NCI-H1048 (cell line): ENCODE results near the gene CPNE9.
A peak's percentile ranks its signal among the peaks of the same experiment; 100 is the strongest.

Experiments
- DNase-seq: peaks from one replicate; lab custom pipeline; 2025; lab: John Stamatoyannopoulos, UW

CPNE9 gene

DNA sequence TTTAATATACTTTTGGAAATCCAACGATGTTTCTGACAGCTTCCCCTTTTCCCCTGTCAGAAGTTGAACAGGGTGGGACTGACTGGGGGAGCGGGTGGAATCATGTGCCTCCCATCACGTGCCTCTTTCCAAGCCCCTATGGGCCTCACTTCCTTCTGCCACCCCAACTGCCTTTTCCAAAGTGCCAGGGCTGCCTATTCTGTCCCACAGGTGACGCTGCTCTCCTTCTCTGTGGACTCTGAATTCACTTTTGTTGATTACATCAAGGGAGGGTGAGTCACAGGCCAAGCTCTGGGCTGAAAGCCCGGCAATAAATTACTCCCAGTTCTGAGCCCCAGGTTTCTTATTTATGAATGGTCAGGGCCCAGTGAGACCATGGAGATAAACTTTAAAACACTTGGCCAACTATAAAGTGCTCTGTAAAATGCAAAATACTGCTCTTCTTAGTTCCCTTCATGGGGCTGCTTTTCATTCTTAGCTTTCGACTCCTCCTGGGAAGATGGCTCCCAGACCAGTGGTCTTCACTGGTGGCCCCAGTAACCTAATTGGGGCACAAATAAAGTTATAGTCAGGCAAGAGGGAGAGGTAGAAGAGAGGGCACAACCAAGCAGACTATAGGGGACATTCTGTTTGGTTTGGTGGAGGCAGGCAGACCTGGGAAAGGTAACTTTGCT is 12.3 kb downstream of the CPNE9 start:
- DNase-seq: no peak

DNA sequence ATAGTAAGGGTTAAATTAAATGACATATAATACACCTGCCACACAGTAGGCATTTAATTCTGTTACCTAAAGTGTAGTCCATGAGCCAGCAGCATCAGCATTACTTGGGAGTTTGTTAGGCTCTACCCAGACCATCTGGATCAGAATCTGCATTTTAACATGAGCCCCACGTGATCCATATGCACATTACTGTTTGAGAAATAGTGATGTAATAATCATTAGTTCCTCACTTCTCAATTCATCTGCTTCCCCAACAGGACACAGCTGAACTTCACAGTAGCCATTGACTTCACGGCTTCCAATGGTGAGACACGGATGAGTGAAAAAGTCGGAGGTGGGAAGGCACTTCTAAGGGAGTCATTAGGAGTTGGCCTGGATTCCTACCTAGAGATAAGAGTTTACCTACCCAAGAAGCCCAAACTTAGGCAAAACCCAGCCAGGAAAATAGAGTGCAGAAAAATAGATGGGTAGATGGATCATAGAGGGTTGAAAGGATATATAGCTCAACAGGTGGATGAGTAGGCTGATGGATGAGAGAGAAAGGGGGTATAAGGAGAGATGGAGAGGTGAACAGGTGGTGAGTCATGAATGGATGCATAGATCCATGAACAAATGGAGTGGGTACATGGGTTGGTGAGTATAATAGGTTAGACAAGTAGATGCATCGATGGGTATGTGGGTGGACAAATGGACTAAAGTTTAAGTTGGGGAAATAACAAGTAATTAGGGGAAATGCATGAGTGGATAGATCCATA is 13.3 kb downstream of the CPNE9 start:
- DNase-seq: no peak

DNA sequence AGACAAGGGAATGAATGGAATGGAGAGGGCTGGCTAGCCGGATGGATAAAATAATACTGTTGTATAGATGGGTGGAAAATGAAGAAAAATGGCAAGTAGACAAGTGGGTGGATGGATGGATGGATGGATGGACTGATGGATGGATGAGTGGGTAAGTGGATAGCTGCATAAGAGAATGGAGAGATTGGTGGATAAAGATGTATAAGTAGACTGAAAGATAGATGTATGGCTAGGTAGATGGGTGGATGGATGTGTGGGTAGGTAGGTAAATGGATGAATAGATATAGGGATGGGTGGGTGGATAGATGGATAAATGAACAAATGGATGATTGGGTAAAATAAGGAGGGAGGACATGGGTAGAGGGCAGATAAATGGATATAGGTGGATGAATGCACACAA is 13.9 kb downstream of the CPNE9 start:
- DNase-seq: no peak

DNA sequence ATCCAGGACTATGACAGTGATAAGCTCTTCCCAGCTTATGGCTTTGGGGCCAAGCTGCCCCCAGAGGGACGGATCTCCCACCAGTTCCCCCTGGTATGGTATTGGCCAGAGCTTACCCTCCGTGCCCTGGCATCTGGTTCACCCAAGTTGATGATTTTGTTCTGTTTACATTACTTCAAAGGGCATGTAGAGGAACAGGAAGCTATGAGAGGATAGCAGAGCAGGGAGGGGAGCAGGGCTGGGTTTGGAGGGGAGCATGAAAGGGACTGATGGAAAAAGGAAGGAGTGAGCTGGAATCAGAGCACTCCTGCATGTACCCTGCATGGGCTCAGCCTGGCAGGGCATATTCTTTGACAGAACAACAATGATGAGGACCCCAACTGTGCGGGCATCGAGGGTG is 14.5 kb downstream of the CPNE9 start:
- DNase-seq: no peak

DNA sequence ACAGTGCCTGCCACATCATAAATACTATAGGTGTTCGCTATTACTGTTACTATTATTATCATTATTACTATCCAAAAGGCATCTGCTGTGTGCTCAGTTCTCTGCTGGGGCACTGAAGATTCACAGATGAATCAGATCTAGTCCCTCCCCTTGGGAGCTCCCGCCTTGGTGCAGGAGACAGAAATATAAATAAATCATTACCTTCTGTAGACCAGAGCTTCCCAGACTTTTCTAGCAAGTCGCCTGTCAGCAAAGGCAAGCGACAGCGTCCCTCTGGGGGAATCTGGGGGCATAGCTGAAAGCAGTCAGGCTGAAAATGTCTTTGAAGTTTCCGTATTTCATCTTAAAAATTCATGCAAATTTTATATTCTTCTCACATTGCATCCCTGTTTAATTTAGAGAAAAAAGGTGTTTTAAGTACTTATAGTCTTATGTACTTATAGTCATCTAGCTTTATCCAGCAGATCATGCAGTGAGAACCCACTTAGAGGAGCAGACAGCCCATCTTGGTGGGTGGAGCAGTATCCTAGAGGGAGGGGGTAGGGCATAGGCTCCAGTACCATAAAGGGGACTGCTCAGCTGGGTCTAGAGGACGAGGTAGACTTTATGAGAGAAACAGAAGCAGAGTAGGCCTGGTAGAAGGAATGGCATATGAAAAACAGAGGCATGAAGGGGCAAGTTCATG is 17.5 kb downstream of the CPNE9 start:
- DNase-seq: no peak

DNA sequence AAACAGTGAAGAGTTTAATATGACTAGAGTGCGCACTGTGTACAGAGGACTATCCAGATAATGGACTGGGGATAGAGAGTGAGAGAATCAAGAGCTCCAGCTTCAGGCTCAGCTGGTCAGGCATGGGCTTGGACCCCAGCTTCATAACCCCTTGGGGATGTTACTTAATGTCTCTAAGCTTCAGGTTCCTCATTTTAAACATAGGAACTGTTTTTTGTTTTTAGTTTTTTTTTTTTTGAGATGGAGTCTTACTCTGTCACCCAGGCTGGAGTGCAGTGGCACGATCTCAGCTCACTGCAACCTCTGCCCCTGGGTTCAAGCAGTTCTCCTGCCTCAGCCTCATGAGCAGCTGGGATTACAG is 18.0 kb downstream of the CPNE9 start:
- DNase-seq: no peak

DNA sequence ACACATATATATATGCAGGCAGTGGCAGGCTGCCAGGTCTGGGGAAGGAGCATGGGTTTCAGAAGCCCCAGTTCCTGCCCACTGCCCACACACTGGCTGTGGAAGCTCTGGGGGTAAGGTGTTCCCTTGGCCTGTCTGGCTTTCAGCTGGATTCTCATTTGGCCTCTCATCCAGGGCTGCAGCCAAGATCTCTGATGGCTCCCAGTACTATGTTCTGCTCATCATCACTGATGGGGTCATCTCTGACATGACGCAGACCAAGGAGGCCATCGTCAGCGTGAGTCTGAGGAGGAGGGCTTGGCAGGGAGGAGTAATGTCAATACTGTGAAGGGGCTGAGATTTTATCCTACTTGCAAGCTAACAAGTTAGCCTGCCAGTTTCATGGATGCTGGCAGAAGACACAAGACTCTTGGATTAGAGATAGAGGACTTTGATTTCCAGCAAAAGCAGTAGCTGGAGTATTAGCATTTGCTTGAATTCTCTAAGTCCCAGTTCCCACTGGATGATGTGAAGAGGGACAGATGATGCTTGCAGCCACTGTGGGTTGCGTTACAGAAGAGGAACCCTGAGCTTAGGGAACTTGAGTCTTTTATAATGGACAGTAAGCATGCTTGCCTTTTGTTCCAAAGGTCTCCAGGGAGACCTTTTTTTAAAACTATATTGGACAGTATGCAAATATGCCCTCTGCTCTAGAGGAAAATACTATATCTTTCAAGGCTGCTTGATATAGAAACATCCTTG is 22.3 kb downstream of the CPNE9 start:
- no peak for DNase-seq

DNA sequence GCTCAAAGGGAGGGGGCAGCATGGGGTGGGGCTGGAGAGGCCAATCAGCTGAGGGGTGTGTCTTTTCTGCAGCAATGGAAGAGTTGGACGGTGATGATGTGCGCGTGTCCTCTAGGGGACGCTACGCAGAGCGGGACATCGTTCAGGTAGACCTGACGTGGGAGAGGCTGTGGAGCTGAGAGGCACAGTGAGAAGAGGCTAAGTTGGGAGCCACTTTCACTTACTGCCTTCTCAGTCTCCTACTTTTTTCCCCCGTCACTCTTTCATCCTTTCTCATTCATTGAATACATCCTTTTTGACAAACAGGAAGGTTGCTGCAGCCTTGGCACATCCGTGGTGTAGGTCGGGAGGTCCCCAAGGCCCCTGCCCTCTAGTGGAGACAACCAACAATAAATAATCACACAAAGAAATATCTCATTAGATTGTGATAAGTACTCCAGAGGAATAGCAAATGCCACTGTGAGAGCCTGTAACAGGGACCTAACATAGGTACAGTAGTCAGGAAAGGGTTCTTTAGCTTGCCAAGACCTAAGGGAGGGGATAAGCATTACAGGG is 23.5 kb downstream of the CPNE9 start:
- DNase-seq: no peak

DNA sequence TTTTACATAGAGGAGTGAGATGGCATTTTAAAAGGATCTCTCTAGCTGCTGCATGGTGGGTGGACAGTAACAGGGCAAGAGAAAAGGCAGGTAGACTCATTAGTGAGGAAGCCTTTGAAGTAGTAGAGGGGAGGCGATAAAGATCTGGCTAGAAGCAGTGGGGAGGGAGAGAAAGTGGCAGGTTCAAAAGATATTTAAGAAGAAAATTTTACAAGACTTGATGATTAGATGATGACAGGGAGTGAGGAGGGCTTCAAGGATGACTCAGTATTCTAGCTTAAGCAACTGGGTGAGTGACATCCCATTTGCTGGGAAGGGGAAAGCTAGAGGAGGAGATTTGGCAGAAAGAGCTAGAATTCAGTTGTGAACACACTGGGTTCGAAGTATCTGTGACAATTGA is 24.1 kb downstream of the CPNE9 start:
- no peak for DNase-seq

DNA sequence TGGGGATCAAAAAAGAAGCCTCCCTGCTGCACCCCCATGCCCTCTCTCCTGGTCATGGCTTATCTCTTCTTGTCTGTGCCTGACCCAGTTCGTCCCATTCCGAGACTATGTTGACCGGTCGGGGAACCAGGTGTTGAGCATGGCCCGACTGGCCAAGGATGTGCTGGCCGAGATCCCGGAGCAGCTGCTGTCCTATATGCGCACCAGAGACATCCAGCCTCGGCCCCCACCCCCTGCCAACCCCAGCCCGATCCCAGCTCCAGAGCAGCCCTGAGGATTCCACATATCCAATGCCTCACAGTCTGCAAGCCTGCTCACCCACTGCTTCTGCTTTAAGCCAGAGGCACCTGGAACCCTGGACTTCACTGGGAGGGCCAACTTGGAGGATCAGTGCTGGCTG is 25.8 kb downstream of the CPNE9 start:
- no peak for DNase-seq

DNA sequence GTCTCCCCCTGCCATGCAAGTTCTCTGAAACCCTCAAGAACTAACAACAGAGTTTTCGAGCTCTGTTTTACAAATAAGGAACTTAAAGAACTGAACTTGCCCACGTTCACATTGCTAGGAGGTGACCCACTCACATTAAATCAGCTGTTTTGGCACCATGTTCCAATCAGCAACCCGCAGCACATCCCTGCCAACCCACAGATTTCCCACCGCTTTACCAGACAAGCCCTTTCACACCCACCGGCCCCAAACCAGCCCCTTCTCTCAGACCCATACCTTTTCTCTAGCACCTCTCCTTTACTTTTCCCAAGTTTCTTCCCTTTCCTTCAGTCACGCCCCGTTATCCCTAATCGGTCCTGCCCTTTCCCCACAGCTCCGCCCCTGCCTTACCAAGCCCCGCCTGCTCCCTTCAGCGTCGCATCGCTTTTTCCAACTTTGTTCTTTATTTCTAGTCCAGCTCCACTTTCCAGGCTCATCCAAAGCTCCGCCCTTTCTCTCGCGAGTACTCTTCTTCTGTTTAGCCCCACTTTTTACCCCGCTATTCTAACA is 27.1 kb downstream of the CPNE9 start:
- no peak for DNase-seq

DNA sequence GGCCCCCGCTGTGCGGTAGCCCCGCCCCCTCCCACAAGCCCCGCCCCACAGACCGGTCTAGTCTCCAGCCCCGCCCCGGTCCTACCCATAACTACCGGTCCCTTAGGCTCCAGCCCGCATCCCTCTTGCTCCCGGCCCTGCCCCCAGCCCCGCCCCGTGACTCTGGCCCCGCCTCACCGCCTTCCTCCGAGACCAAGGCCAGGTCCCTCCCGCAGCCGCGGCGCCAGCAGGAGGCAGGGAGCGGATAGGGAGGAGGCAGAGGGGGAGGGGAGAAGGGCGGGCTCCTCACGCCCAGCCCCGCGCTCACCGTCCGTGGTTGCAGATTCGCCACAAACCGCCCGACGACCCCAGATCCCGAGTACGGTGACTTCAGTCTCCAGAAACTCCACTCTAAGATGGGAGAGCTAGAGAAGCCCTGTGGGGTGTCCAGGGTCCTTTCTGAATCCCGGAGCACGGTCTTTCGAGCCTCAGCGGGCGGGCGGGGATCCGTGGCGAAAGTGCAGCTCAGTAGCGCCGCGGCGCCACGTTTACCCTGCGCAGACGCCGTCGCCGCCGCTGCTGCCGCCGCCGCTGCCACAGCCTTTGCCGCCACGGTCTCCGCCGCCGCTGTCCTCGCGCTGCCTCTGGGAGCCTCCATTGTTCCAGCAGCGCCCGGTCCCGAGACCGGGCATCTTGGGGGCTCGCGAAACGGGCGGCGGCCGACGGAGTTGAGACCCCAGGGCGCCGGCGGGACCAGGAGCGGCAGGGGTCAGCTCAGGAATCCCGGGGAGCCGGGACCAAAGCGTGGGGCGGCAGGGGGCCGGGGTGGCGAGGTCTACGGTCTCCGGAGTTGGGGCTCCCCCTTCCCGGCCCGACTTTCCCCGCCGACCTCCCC is 27.8 kb downstream of the CPNE9 start, which contains the start of gene BRPF1:
TSS of gene BRPF1 (plus strand) at position 530 of the 874 bp plus-strand sequence. CDS start 2,406 bp downstream, outside the sequence.
- peak; percentile 97 for DNase-seq

DNA sequence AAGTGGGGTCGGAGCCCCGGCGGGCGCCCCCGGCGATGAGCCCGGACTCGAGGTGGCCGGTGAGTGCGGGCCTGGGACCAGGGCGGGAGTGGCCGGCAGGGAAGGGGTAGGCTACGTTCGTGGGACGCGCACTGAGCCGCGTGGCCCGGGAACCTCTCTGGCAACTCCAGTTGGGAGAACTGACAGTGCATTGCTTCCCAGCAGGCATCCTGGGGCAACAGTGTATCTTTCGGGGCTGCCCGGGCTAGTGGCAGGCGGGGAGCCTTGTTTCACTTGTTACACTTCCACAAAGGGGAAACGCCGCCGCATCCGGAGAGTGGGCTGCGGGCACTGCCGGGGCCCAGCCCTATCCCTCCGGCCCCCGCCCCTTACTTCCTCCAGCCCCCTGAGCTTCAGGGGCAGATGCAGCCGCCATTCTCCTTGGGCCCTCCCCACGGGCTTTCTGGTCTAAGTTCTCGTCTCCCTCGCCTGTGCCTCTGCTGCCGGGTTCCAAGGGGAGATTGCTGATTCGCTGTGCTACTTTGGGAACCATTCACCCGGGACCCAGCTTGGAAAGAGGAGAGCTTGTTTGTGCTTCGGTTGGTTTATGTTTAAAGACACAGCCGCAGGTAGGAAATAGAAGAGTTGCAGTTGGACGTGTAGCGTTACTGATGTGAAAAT is 28.6 kb downstream of the CPNE9 start:
- DNase-seq: no peak

DNA sequence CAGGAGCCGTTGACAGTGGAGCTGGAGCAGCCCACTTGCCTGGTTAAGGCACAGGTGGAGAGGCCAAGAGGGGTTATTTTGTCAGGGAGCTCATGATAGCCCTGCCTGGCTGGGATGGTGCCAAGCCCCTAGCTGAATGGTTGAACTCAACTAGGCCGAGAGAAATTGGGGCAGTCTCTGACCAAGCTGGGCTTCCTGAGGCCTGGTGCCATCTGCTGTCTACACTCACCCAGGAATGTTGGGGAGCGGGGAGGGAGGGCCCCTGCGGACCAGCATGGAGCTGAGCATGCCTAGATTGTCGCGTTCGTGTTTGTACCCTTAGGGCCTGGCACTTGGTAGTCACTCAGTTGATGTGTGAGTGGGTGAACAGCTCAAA is 29.1 kb downstream of the CPNE9 start:
- no peak for DNase-seq

DNA sequence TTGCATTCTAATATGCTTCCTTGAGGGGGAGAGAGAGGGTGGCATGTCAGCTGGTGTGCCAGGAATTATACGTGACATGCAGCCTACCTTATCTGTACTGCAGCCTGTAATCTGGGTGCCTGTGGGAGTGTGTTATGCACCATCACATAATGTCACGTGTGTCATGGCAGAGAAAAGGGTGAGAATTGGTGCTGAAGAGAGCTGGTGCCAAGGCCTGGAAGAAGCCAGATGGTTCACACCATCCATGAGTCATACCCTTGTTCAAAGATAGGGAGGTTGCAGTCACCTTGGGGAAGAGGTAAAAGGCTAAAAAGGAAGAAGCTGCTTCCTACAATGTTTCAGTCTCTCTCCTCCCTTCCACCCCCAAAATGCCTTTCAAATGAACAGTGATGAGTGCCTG is 33.2 kb downstream of the CPNE9 start:
- DNase-seq: no peak

DNA sequence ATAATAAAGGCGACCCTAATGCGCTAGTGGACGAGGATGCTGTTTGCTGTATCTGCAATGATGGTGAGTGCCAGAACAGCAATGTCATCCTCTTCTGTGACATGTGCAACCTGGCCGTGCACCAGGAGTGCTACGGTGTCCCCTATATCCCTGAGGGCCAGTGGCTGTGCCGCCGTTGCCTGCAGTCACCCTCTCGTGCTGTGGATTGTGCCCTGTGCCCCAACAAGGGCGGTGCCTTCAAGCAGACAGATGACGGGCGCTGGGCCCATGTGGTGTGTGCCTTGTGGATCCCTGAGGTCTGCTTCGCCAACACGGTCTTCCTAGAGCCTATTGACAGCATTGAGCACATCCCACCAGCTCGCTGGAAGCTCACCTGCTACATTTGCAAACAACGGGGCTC is 35.5 kb downstream of the CPNE9 start:
- no peak for DNase-seq

DNA sequence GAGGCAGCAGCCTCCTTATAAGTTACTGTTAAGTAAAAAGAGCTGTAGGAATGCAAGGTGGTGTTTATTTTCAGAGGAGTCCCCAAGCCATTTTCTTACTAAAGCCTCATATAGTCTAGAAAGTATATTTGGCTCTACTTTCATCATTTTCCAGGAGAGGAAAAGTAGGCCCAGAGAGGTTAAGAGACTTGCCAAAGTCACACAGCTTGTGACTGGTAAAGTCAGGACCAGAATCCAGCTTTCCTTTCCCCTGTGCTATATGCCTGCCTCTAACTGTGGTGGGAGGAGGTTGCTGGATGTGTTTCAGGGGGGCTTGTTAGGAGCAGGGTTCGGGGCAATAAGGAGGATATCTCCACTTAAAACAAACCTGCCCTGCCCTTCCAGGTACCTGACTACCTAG is 38.9 kb downstream of the CPNE9 start:
- DNase-seq: no peak

DNA sequence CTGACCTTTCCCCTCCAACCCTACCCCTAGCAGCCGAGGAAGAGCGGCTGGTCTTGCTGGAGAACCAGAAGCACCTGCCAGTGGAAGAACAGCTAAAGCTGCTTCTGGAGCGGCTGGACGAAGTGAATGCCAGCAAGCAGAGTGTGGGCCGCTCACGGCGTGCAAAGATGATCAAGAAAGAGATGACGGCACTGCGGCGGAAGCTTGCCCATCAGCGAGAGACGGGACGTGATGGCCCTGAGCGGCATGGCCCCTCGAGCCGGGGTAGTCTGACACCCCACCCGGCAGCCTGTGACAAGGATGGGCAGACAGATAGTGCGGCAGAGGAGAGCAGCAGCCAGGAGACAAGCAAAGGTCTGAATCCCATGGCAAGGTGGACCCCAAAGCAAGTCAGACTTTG is 39.9 kb downstream of the CPNE9 start:
- no peak for DNase-seq

DNA sequence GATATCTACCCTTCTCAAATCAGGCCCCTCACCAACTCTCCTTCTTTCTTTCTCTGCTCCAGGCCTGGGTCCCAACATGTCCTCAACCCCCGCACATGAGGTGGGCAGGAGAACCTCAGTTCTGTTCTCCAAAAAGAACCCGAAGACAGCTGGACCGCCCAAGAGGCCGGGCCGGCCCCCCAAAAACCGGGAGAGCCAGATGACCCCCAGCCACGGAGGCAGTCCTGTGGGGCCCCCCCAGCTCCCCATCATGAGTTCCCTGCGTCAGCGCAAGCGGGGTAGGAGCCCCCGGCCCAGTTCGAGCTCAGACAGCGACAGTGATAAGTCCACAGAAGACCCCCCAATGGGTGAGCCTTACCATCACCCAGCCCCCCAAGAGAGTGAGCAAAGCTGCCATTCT is 40.5 kb downstream of the CPNE9 start:
- no peak for DNase-seq

DNA sequence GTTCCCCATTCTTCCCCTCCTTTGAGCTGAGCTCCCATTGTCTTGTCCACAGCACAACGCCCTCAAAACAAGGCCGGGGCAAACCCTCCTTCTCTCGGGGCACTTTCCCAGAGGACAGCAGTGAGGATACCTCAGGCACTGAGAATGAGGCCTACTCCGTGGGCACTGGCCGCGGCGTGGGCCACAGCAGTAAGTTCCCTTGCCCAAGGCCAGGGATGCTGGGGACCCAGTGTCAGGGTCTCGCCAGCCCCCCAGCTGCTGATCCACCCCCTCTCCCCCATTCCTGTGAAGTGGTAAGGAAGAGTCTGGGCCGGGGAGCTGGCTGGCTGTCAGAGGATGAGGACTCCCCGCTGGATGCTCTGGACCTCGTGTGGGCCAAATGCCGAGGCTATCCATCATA is 41.9 kb downstream of the CPNE9 start:
- DNase-seq: no peak
